A549 treated with DMSO at 1 μM for 4 hours (cell line): ENCODE results near the gene RAB6B. TPM values are rescaled to one million over a fixed set of nuclear protein-coding genes. Genes with fewer than 3 reads are reported as not detected.

Experiments
- total RNA-seq: library from RNA; stranded (reverse); fragments of 200-300 nt; extraction: Qiagen RNA extraction; gene quantifications from 5 replicates; pipeline ENCODE4 v1.2.3, GENCODE V29; 2022; ENCODE audit warnings: low read depth

The RAB6B gene
- total RNA-seq, result 1.5 to 2.4 TPM (median 1.7 TPM) in 5 replicates

GRCh38 chr3:133895208-133896001 lies at the start of gene RAB6B:
Gene RAB6B (minus strand): TSS chr3:133895882. CDS start chr3:133895466, 416 bp downstream.

GRCh38 chr3:133805702-133806475 lies 89.8 kb downstream of the RAB6B start, which contains the start of gene SRPRB:
Gene SRPRB (plus strand): TSS chr3:133805815. CDS start chr3:133805849, 34 bp downstream.

Other genes starting within 250 kb of the RAB6B start
- gene TOPBP1, start 233.9 kb downstream of the RAB6B start, total RNA-seq, result 25.9 to 31.2 TPM (median 27.9 TPM) in 5 replicates
- 0.68 to 1.4 TPM (median 0.83 TPM) in 5 replicates for gene TF, start 149.5 kb downstream of the RAB6B start, total RNA-seq
- gene SRPRB, start 90.1 kb downstream of the RAB6B start, total RNA-seq, result 53.9 to 64.1 TPM (median 58.1 TPM) in 5 replicates
- gene SLCO2A1, start 134.0 kb upstream of the RAB6B start, total RNA-seq, result 0.06 TPM in 1 of 5 replicates, not detected in the others